DOHH2 (cell line): ENCODE measurements around the gene NOSTRIN.

Source experiments
- H3F3A ChIP-seq: fragments of 200-600 bp; sonication (generic), shearing (Covaris generic); 2 replicates; pipeline ENCODE4 v1.6.0; 2016; ENCODE audit warnings: antibody characterized with exemption, mild to moderate bottlenecking; ENCODE audit not compliant: control insufficient read depth, insufficient read depth
- H3K27ac ChIP-seq: fragments of 200-600 bp; sonication (generic); 2 replicates; pipeline ENCODE4 v1.5.1; 2014; ENCODE audit warnings: low read depth, mild to moderate bottlenecking, low read length, moderate library complexity
- H3K27me3 ChIP-seq: fragments of 200-600 bp; sonication (generic); 2 replicates; pipeline ENCODE4 v1.6.1; 2014; ENCODE audit warnings: mild to moderate bottlenecking, low read length, mixed read lengths; ENCODE audit not compliant: control insufficient read depth
- H3K36me3 ChIP-seq: fragments of 200-600 bp; sonication (generic); 2 replicates; pipeline ENCODE4 v1.6.1; 2014; ENCODE audit warnings: mild to moderate bottlenecking, low read length, moderate library complexity, mixed read lengths; ENCODE audit not compliant: control insufficient read depth
- H3K4me1 ChIP-seq: fragments of 200-600 bp; sonication (generic); 2 replicates; pipeline ENCODE4 v1.6.1; 2014; ENCODE audit warnings: mild to moderate bottlenecking, low read length, mixed read lengths; ENCODE audit not compliant: control insufficient read depth
- H3K4me2 ChIP-seq: fragments of 200-600 bp; sonication (generic); 2 replicates; pipeline ENCODE4 v1.6.0; 2014; ENCODE audit warnings: mild to moderate bottlenecking, low read length, moderate library complexity
- H3K4me3 ChIP-seq: fragments of 200-600 bp; sonication (generic); 2 replicates; pipeline ENCODE4 v1.5.1; 2014; ENCODE audit warnings: mild to moderate bottlenecking, low read length, mixed read lengths
- H3K79me2 ChIP-seq: fragments of 200-600 bp; sonication (generic); 2 replicates; pipeline ENCODE4 v1.6.1; 2014; ENCODE audit warnings: mild to moderate bottlenecking, low read length, mixed read lengths; ENCODE audit not compliant: control insufficient read depth
- H3K9me2 ChIP-seq: fragments of 200-600 bp; sonication (generic); replicated peaks from 2 replicates; pipeline ENCODE4 v1.6.1; 2014; ENCODE audit warnings: mild to moderate bottlenecking, low read length, mixed read lengths; ENCODE audit not compliant: control insufficient read depth
- H3K9me3 ChIP-seq: fragments of 200-600 bp; sonication (generic); 2 replicates; pipeline ENCODE4 v1.6.1; 2014; ENCODE audit warnings: antibody characterized with exemption, low read length, mixed read lengths; ENCODE audit not compliant: control insufficient read depth, insufficient read depth
- H4K20me1 ChIP-seq: fragments of 200-600 bp; sonication (generic); 2 replicates; pipeline ENCODE4 v1.6.0; 2014; ENCODE audit warnings: low read depth, mild to moderate bottlenecking, antibody characterized with exemption, low read length, moderate library complexity; ENCODE audit not compliant: control insufficient read depth, insufficient read depth
- EZH2phosphoT487 ChIP-seq: fragments of 200-600 bp; sonication (generic); IDR thresholded peaks from 2 replicates; pipeline ENCODE4 v1.6.1; 2017; ENCODE audit warnings: borderline replicate concordance, mild to moderate bottlenecking, antibody characterized with exemption, low read length, moderate library complexity, mixed read lengths
- TF ChIP-seq, protein P1 (sequence below): fragments of 200-600 bp; sonication (generic); IDR thresholded peaks from one replicate; pipeline ENCODE4 v1.5.1; 2014; ENCODE audit warnings: antibody characterized with exemption, mild to moderate bottlenecking, low read depth, low read length; ENCODE audit not compliant: poor library complexity, severe bottlenecking

NOSTRIN gene

DNA sequence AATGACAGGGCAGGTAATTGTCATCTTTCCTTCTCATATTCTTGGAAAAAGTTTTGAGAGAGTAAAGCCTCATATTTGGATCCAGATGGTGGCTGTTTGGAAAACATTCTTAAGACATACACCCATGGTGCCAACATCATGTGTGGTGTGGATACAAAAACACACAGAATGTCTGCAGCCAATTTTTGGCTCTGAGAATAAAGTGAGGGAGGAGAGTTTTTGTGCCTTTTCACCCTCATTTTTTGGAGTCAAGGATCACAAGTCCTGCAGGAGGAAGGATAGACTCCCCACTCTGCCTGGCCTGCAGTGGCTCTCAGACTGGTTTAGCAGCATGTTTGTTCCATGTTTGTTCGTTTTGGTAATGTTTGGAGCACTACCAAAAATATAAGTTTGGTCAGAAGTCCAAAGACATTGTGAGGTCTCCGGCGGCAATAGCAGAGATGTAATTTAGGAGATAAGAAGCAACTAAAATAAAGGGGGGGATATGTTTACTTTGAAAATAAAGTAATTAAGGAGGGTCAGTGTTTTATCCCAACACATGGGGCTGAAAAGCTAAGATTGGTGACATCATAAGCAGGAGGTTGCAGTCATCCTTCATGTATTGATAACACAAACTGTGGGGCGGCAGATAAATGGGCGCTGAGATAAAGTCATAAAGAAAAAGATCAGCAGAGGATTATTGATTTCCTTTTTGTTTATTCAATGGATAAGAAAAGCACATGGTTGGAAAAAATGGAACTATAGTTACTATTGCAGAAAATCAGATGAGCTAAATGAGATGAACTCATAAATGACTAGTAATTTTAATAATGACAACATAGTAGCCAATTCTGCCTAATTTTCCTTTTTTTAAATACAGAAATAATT is 655 bp downstream of the NOSTRIN start:
- Histone ChIP-seq H4K20me1 (no peaks in the 10 kb centered on the region), H3K27ac (no peak overlapping the region), H3K4me2 (no peak overlapping the region)

DNA sequence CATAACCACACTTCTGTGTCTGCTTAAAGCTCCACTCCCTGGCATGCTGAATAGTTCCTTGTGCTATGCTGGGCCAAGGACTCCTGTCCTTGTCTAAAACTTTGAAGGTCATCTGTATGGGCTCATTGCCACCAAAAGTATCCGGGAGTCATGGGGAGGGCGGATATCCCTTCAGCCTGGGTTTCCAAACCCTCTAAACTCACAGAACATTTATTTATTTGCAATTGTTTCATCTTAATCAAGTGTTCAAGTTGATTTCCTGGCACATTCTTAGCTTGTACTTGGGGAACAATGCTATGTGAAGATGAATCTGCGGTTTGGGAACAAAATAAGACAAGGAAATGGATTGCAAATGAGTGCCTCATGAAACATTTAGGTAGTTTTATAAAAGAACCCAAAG is 1.8 kb downstream of the NOSTRIN start:
- H3K79me2 ChIP-seq: no peaks in the 10 kb centered on the region
- H3F3A ChIP-seq: no peaks in the 10 kb centered on the region
- no peaks in the 10 kb centered on the region for H4K20me1 ChIP-seq
- no peak overlapping the region for H3K4me2 ChIP-seq
- TF ChIP-seq EZH2phosphoT487: no peak
- no peaks in the 10 kb centered on the region for H3K36me3 ChIP-seq
- no peaks in the 10 kb centered on the region for H3K27me3 ChIP-seq
- H3K4me3 ChIP-seq: no peak overlapping the region
- H3K9me2 ChIP-seq: no peaks in the 10 kb centered on the region
- no peak overlapping the region for H3K27ac ChIP-seq
- no peaks in the 10 kb centered on the region for H3K9me3 ChIP-seq
- H3K4me1 ChIP-seq: peaks cover 17% of the 10 kb centered on the region

More for the DNA sequence above, 655 bp downstream of the NOSTRIN start:
- H3F3A ChIP-seq: no peaks in the 10 kb centered on the region
- H3K9me2 ChIP-seq: no peaks in the 10 kb centered on the region
- H3K27me3 ChIP-seq: no peaks in the 10 kb centered on the region
- no peaks in the 10 kb centered on the region for H3K79me2 ChIP-seq
- no peaks in the 10 kb centered on the region for H3K9me3 ChIP-seq
- no peak overlapping the region for H3K4me3 ChIP-seq
- no peaks in the 10 kb centered on the region for H3K36me3 ChIP-seq
- TF ChIP-seq EZH2phosphoT487: no peak
- TF ChIP-seq, protein P1, sequence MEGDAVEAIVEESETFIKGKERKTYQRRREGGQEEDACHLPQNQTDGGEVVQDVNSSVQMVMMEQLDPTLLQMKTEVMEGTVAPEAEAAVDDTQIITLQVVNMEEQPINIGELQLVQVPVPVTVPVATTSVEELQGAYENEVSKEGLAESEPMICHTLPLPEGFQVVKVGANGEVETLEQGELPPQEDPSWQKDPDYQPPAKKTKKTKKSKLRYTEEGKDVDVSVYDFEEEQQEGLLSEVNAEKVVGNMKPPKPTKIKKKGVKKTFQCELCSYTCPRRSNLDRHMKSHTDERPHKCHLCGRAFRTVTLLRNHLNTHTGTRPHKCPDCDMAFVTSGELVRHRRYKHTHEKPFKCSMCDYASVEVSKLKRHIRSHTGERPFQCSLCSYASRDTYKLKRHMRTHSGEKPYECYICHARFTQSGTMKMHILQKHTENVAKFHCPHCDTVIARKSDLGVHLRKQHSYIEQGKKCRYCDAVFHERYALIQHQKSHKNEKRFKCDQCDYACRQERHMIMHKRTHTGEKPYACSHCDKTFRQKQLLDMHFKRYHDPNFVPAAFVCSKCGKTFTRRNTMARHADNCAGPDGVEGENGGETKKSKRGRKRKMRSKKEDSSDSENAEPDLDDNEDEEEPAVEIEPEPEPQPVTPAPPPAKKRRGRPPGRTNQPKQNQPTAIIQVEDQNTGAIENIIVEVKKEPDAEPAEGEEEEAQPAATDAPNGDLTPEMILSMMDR: no peak
- peaks cover 17% of the 10 kb centered on the region for H3K4me1 ChIP-seq

DNA sequence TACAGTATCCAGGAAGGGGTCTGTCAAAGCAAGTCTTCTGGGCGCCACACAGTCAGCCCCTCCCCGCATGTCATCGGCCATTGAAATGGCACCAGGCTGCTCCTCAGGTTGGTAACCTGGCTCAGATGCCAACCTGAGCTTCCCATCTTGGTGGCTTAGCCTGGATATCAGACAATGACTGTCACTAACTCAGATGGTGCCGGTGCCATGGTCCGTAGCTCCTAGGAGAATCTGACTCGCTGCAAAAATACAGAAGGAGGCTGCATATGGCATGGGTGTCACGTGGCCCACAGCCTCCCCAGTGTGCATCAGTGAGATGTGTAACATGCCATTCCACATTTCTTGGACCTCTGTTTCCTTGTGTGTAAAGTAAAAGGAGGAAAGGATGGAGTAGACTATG is 3.2 kb downstream of the NOSTRIN start:
- no peaks in the 10 kb centered on the region for H3K9me2 ChIP-seq
- no peaks in the 10 kb centered on the region for H3K79me2 ChIP-seq
- no peaks in the 10 kb centered on the region for H3K9me3 ChIP-seq
- H3K27ac ChIP-seq: no peak overlapping the region
- peaks cover 17% of the 10 kb centered on the region for H3K4me1 ChIP-seq
- H3K4me3 ChIP-seq: 0 out of 2 replicates have a peak overlapping the region, but pooled peaks have one; percentile 15
- H3K27me3 ChIP-seq: no peaks in the 10 kb centered on the region
- H3F3A ChIP-seq: no peaks in the 10 kb centered on the region
- H4K20me1 ChIP-seq: no peaks in the 10 kb centered on the region
- no peaks in the 10 kb centered on the region for H3K36me3 ChIP-seq
- no peak for TF ChIP-seq EZH2phosphoT487
- TF ChIP-seq, protein P1: no peak
- H3K4me2 ChIP-seq: peak overlapping the region; percentile 52; the same call in 1 of the 2 replicates

DNA sequence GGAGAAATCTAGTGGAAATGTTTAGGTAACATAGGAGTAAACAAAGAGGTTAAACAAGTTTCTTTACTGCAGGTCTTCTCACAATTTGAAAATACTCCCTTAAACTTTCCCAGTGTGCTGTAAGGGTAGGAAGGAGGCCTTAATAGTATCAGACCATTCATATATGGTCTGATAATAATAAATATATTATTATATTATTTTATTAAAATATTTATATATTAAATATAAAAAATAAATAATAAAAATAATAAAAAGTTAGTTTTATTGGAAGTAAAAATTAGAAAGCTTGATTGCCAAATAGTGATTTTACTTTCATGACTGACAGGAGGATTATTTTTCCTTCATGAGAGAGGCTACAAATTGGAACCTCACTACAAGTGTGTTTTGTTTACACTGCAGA is 7.1 kb downstream of the NOSTRIN start:
- no peaks in the 10 kb centered on the region for H3K9me3 ChIP-seq
- H3K36me3 ChIP-seq: no peaks in the 10 kb centered on the region
- H3F3A ChIP-seq: no peaks in the 10 kb centered on the region
- no peaks in the 10 kb centered on the region for H3K27me3 ChIP-seq
- H3K9me2 ChIP-seq: no peaks in the 10 kb centered on the region
- no peak overlapping the region for H3K27ac ChIP-seq
- TF ChIP-seq EZH2phosphoT487: no peak
- TF ChIP-seq, protein P1: no peak
- H3K4me2 ChIP-seq: no peak overlapping the region
- no peaks in the 10 kb centered on the region for H3K79me2 ChIP-seq
- no peaks in the 10 kb centered on the region for H4K20me1 ChIP-seq
- H3K4me1 ChIP-seq: peaks cover 17% of the 10 kb centered on the region
- H3K4me3 ChIP-seq: no peak overlapping the region
